H1 (cell line): Measurements from ENCODE around the gene NDUFS4. TPM values are rescaled to one million over a fixed set of nuclear protein-coding genes. Genes with fewer than 3 reads are reported as not detected.

Source experiments
- CHD2 ChIP-seq: IDR thresholded peaks from 2 replicates; pipeline ENCODE4 v1.6.1; 2012; ENCODE audit warnings: low read length, improper control_type of control experiment
- CHD7 ChIP-seq: fragments of 300-600 bp; sonication (generic); IDR thresholded peaks from 2 replicates; pipeline ENCODE4 v1.7.1; 2012; ENCODE audit warnings: low read length, moderate library complexity, mild to moderate bottlenecking, inconsistent platforms; ENCODE audit not compliant: insufficient replicate concordance
- CREB1 ChIP-seq: IDR thresholded peaks from 2 replicates; pipeline ENCODE4 v1.6.1; 2012; ENCODE audit warnings: inconsistent platforms
- EP300 ChIP-seq, 2 experiments: IDR thresholded peaks; 1 replicate in 1 of 2; 2 replicates in 1 of 2; pipeline ENCODE4 v1.6.1; 2011 to 2012; ENCODE audit warnings: low read depth in 2 of 2, low read length in 2 of 2, mild to moderate bottlenecking in 2 of 2, borderline replicate concordance in 1 of 2, inconsistent platforms in 1 of 2, moderate library complexity in 1 of 2
- POU5F1 ChIP-seq: IDR thresholded peaks from 2 replicates; pipeline ENCODE4 v1.6.1; 2011; ENCODE audit warnings: low read depth, mild to moderate bottlenecking, low read length, moderate library complexity
- SIRT6 ChIP-seq: IDR thresholded peaks from one replicate; pipeline ENCODE4 v1.7.1; 2012; ENCODE audit warnings: low read length, inconsistent platforms
- USF2 ChIP-seq: IDR thresholded peaks from 2 replicates; pipeline ENCODE4 v1.6.1; 2011; ENCODE audit warnings: low read length, improper control_type of control experiment
- polyA plus RNA-seq, 7 experiments: library from polyadenylated mRNA; depleted of rRNA in 3 of 7; stranded (reverse) in 5 of 7; unstranded in 2 of 7; fragments of >200 nt in 5 of 7; fragments of 200-250 nt in 2 of 7; gene quantifications; 1 replicate in 5 of 7; 2 replicates in 1 of 7; 4 replicates in 1 of 7; pipeline versions ENCODE4 v1.2.1 to v1.2.3, GENCODE V29; 2011 to 2013; ENCODE audit warnings: missing spikeins in 2 of 7, mixed read lengths in 2 of 7
- total RNA-seq: library from RNA; stranded (reverse); fragmentation: NEBNext Ultra II Directional; extraction: Animal tissue kit (Norgen Biotek cat#: 25700); gene quantifications from 2 replicates; pipeline ENCODE4 v1.2.1, GENCODE V29; 2021

The NDUFS4 gene
- total and polyA plus RNA-seq, 2 of the 8 experiments (the other 6 are each of a cell fraction or from before 2014, with no cell fraction given), result 74.6 to 75.9 TPM

DNA sequence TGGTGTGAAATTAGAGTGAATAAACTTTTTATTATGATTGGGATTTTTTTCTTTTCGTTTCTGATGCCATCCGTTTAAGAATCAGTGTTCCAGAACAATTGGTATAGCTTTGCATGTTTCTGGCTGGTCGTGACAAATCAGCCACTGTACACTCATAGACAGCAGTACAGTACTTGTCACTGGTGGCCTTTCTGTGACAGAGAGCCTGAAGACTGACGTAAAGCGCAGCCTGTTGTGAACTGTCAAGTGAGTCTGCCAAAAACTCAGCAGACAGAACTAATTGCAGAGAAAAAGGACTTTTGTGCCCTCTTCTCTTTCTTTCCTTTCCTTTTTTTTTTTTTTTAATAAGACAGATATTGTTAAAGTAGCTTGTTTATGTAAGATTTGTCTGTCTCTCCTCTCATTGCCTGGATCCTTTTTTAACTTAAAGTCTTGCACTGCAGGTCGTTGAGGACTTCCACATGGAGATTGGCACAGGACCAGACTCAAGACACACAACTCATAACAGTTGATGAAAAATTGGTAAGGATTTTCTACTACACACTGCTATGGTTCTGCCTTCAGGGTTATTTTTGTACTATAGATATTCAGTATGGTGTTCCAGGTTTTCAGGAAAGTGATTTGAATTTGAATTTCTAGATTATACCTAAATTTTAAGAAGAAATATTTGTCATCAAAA, 42.7 kb downstream of the NDUFS4 start (continued):
- TF ChIP-seq USF2 (no peak), EP300 (IDR thresholded peaks at IDR 0.05; ENCODE audit: borderline replicate concordance in 1 of 2, low read depth in 2 of 2, low read length in 2 of 2) (no peak), CHD7 (no peak), CREB1 (no peak), POU5F1 (no peak), CHD2 (no peak), SIRT6 (no peak)
